K562 (cell line): ENCODE results near the gene CCDC141. TPM values are rescaled to one million over a fixed set of nuclear protein-coding genes. Genes with fewer than 3 reads are reported as not detected.

Experiments used
- ATAC-seq: fragments of 200-7000 bp; cut with Tn5 transposase; 3 replicates; pipeline ENCODE4 v1.9.1; 2020; ENCODE audit warnings: moderate library complexity
- BruUV-seq: library from RNA; stranded (reverse); fragments of 400-500 nt; replicated peaks from 2 replicates; lab custom pipeline; 2021; lab: Mats Ljungman, UMichigan
- CTCF ChIA-PET: fragments of 300-600 bp; formaldehyde crosslinking; extraction: SDS; loops from one replicate; lab custom pipeline; 2021; ENCODE audit warnings: low intra/inter-chr PET ratio; lab: Yijun Ruan, JAX
- POLR2A ChIA-PET: fragments of 300-600, 350-650 bp; sonication (Branson Sonifier 250); formaldehyde crosslinking; extraction: SDS; loops from one replicate; lab custom pipeline; 2021; ENCODE audit warnings: antibody characterized with exemption, inconsistent platforms; lab: Yijun Ruan, JAX
- DNase-seq, 4 experiments: peaks; one replicate each; pipeline versions ENCODE4 v3.0.0 to v3.0.0-alpha.2; 2011 to 2018; ENCODE audit warnings: low spot score in 3 of 4, mixed read lengths in 3 of 4; ENCODE audit errors: extremely low read depth in 1 of 4
- FAIRE-seq: peaks from 2 replicates; lab custom pipeline; 2011; peaks lifted over from hg19 to GRCh38; lab: Jason Lieb, UNC
- H2AFZ ChIP-seq: 2 replicates; pipeline ENCODE4 v1.6.0; 2011; ENCODE audit warnings: low read depth, low read length, control low read depth, inconsistent platforms
- H3K27ac ChIP-seq: fragments of 200-600 bp; 3 replicates; pipeline ENCODE4 v1.8.0; 2011; ENCODE audit warnings: low read depth, mild to moderate bottlenecking, control low read depth, inconsistent platforms, low read length, moderate library complexity, mixed read lengths; ENCODE audit errors: extremely low read depth
- H3K27me3 ChIP-seq, 2 experiments: fragments of 300-600 bp in 1 of 2; 2 replicates in 1 of 2; 3 replicates in 1 of 2; pipeline versions ENCODE4 v1.6.0 to v1.8.0; 2011; ENCODE audit warnings: inconsistent platforms in 2 of 2, low read length in 2 of 2, mild to moderate bottlenecking in 1 of 2, mixed read lengths in 1 of 2, moderate library complexity in 1 of 2; ENCODE audit not compliant: control insufficient read depth in 2 of 2, insufficient read depth in 2 of 2
- H3K36me3 ChIP-seq: fragments of 300-600 bp; 3 replicates; pipeline ENCODE4 v1.8.0; 2011; ENCODE audit warnings: mild to moderate bottlenecking, low read length, inconsistent platforms; ENCODE audit not compliant: control insufficient read depth, insufficient read depth
- H3K4me1 ChIP-seq, 2 experiments: fragments of 200-600 bp in 1 of 2; replicated peaks in 1 of 2; 2 replicates in 1 of 2; 3 replicates in 1 of 2; pipeline versions ENCODE4 v1.5.1 to v1.8.0; 2011; ENCODE audit warnings: inconsistent platforms in 2 of 2, low read length in 2 of 2, mild to moderate bottlenecking in 1 of 2, mixed read lengths in 1 of 2, moderate library complexity in 1 of 2; ENCODE audit not compliant: control insufficient read depth in 2 of 2, insufficient read depth in 2 of 2
- H3K4me2 ChIP-seq: 2 replicates; pipeline ENCODE4 v1.6.1; 2011; ENCODE audit warnings: low read length, control low read depth, inconsistent platforms, mixed read lengths; ENCODE audit not compliant: insufficient read depth
- H3K4me3 ChIP-seq: fragments of 200-600 bp; sonication (generic), shearing (Covaris generic); 2 replicates; pipeline ENCODE4 v1.5.1; 2016; ENCODE audit warnings: control low read depth, inconsistent platforms
- H3K79me2 ChIP-seq: fragments of 200-600 bp; 3 replicates; pipeline ENCODE4 v1.8.0; 2011; ENCODE audit warnings: low read length, inconsistent platforms; ENCODE audit not compliant: control insufficient read depth, insufficient read depth
- H3K9ac ChIP-seq, 2 experiments: 2 replicates each; pipeline versions ENCODE4 v1.6.0 to v1.6.1; 2011; ENCODE audit warnings: low read depth in 2 of 2, low read length in 2 of 2, control low read depth in 1 of 2, inconsistent platforms in 1 of 2, mild to moderate bottlenecking in 1 of 2, mixed read lengths in 1 of 2; ENCODE audit not compliant: insufficient read depth in 1 of 2
- H3K9me1 ChIP-seq: one replicate; pipeline ENCODE4 v1.6.0; 2011; ENCODE audit warnings: inconsistent platforms, mild to moderate bottlenecking, low read length, moderate library complexity; ENCODE audit not compliant: control insufficient read depth, insufficient read depth
- H3K9me3 ChIP-seq: replicated peaks from 2 replicates; pipeline ENCODE4 v1.5.1; 2011; ENCODE audit warnings: low read depth, low read length, inconsistent platforms; ENCODE audit not compliant: control insufficient read depth, insufficient read depth
- H4K20me1 ChIP-seq: replicated peaks from 2 replicates; pipeline ENCODE4 v1.6.1; 2011; ENCODE audit warnings: low read length, inconsistent platforms, mixed read lengths; ENCODE audit not compliant: control insufficient read depth, insufficient read depth
- ATF7 ChIP-seq: fragments of 450-650 bp; IDR thresholded peaks from 2 replicates; pipeline ENCODE4 v1.7.1; 2014; ENCODE audit warnings: mild to moderate bottlenecking, moderate library complexity
- CBFA2T2 ChIP-seq: fragments of 450-650 bp; conservative IDR thresholded peaks from 2 replicates; pipeline ENCODE4 v1.6.1; 2017; ENCODE audit warnings: mild to moderate bottlenecking
- MGA ChIP-seq: fragments of 450-650 bp; IDR thresholded peaks from 2 replicates; pipeline ENCODE4 v1.6.1; 2016; ENCODE audit warnings: mild to moderate bottlenecking, moderate library complexity
- POLR2B ChIP-seq: fragments of 450-650 bp; IDR thresholded peaks from 2 replicates; pipeline ENCODE4 v1.6.1; 2018; ENCODE audit warnings: low read depth; ENCODE audit not compliant: partially characterized antibody
- POU5F1 ChIP-seq: fragments of 150-350 bp; IDR thresholded peaks from 2 replicates; pipeline ENCODE4 v1.6.1; 2014; ENCODE audit warnings: borderline replicate concordance, low read length, low read depth, mild to moderate bottlenecking; ENCODE audit not compliant: partially characterized antibody
- RBM17 ChIP-seq: fragments of 200-400 bp; formaldehyde crosslinking; IDR thresholded peaks from 2 replicates; pipeline ENCODE4 v1.6.1; 2017; ENCODE audit warnings: low read depth, mild to moderate bottlenecking, low read length, borderline replicate concordance
- ZNF124 ChIP-seq: sonication (generic); formaldehyde crosslinking; IDR thresholded peaks from 2 replicates; pipeline ENCODE4 v1.8.1; 2022; ENCODE audit warnings: missing genetic modification reagents
- ZNF644 ChIP-seq: fragments of 200-800 bp; sonication (Bioruptor generic); IDR thresholded peaks from 2 replicates; pipeline ENCODE4 v1.6.1; 2016; ENCODE audit warnings: low read depth, missing genetic modification characterization, missing compliant biosample characterization
- WGBS: fragments of 100-300 bp; shearing (Covaris generic); methylation state at CpG from one replicate; pipeline ENCODE4 v1.1.6; 2016; ENCODE audit warnings: low coverage, mixed read lengths; ENCODE audit not compliant: insufficient coverage; ENCODE audit errors: missing lambda C conversion rate; 5-methylcytosine and 5-hydroxymethylcytosine counted together
- in situ Hi-C: fragments of 300-500 bp; cut with MboI; formaldehyde crosslinking; loops from 4 replicates; pipeline ENCODE4 v1.15.0; 2018; ENCODE audit warnings: inconsistent platforms, mixed read lengths
- intact Hi-C: fragments of 100-400 bp; cut with micrococcal nuclease; formaldehyde crosslinking; loops from 2 replicates; pipeline ENCODE4 v1.14.2; 2022
- polyA plus RNA-seq, 8 experiments: library from polyadenylated mRNA; depleted of rRNA in 4 of 8; stranded (reverse) in 5 of 8; unstranded in 3 of 8; fragments of >200 nt; fragmentation: Nextera tagmentation in 2 of 8; fragmentation: Illumina TruSeq in 1 of 8; extraction: Ambion mirVana in 2 of 8; extraction: Trizol in 1 of 8; gene quantifications; 2 replicates each; pipeline versions ENCODE4 v1.2.1 to v1.2.3, GENCODE V29; 2011 to 2014; ENCODE audit warnings: inconsistent platforms in 1 of 8, missing spikeins in 1 of 8
- total RNA-seq, 7 experiments: library from RNA; depleted of rRNA in 6 of 7; stranded (reverse); fragments of >200 nt in 6 of 7; fragmentation: Illumina TruSeq in 2 of 7; extraction: Trizol in 2 of 7; gene quantifications; 2 replicates each; pipeline versions ENCODE4 v1.2.1 to v1.2.3, GENCODE V29; 2011 to 2021; ENCODE audit warnings: low replicate concordance in 1 of 7
- TF ChIP-seq, protein P1 (sequence below): fragments of 450-650 bp; IDR thresholded peaks from 2 replicates; pipeline ENCODE4 v1.6.1; 2017; ENCODE audit warnings: mild to moderate bottlenecking, moderate library complexity
- TF ChIP-seq, protein P2 (sequence below): fragments of 450-650 bp; formaldehyde crosslinking; IDR thresholded peaks from 2 replicates; pipeline ENCODE4 v1.4.0; 2022; ENCODE audit warnings: mild to moderate bottlenecking, moderate library complexity

CCDC141 gene
- total and polyA plus RNA-seq, 9 of the 15 experiments (the other 6 are each of a cell fraction or from before 2014, with no cell fraction given) = 0.09 TPM; not detected in 8

DNA sequence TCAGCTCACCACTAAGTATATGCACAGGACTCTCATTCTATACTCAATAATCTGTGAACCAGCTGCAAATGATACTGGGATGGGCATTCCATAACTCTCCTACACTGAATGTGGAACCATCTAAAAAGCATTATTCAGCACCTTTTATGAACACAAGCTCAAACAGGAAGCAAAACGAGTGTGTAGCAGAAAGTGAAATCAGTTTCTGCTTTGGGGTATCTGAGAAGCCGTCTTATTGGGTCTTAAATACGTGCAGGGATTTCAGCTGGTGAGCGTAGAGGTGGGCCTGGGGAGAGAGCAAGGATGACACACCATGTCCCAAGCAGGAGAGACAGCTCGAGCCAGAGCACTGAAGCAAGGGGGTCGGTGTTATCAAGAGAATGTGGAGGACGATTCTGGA lies 122.8 kb downstream of the CCDC141 start:
- intact Hi-C loops = no loop called here
- WGBS = 1% methylated on average over 7 of the region's 7 CpGs
- Histone ChIP-seq H3K9ac (no peak overlapping the region), H3K27ac (no peak overlapping the region), H2AFZ (no peak overlapping the region), H3K9me1 (no peaks in the 10 kb centered on the region), H3K36me3 (no peaks in the 10 kb centered on the region), H3K79me2 (no peaks in the 10 kb centered on the region), H3K4me3 (no peak overlapping the region), H3K9me3 (no peaks in the 10 kb centered on the region), H3K4me2 (no peak overlapping the region), H3K27me3 (no peaks in the 10 kb centered on the region), H4K20me1 (no peaks in the 10 kb centered on the region), H3K4me1 (no peaks in the 10 kb centered on the region)
- CTCF ChIA-PET = no interaction called here
- FAIRE-seq = no peak
- in situ Hi-C loops = no loop called here
- no peak for DNase-seq
- no peak for ATAC-seq
- no TSS peak for BruUV-seq
- POLR2A ChIA-PET = interaction anchor here (0.6 to 1.0 kb wide), 3 partner anchors 18 to 1084 kb away, joined by 3 to 4 read pairs (median 3); partner anchors contain the start of gene ZNF385B
- TF ChIP-seq, protein P1, sequence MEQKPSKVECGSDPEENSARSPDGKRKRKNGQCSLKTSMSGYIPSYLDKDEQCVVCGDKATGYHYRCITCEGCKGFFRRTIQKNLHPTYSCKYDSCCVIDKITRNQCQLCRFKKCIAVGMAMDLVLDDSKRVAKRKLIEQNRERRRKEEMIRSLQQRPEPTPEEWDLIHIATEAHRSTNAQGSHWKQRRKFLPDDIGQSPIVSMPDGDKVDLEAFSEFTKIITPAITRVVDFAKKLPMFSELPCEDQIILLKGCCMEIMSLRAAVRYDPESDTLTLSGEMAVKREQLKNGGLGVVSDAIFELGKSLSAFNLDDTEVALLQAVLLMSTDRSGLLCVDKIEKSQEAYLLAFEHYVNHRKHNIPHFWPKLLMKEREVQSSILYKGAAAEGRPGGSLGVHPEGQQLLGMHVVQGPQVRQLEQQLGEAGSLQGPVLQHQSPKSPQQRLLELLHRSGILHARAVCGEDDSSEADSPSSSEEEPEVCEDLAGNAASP = no peak
- TF ChIP-seq ZNF644 (tag) (no peak), MGA (no peak), CBFA2T2 (no peak), ATF7 (no peak), POU5F1 (no peak), POLR2B (no peak), RBM17 (no peak), ZNF124 (no peak)
- TF ChIP-seq, protein P2, sequence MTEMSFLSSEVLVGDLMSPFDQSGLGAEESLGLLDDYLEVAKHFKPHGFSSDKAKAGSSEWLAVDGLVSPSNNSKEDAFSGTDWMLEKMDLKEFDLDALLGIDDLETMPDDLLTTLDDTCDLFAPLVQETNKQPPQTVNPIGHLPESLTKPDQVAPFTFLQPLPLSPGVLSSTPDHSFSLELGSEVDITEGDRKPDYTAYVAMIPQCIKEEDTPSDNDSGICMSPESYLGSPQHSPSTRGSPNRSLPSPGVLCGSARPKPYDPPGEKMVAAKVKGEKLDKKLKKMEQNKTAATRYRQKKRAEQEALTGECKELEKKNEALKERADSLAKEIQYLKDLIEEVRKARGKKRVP = no peak
